ENCODE measurements around the gene MRPS34. TPM values are rescaled to one million over a fixed set of nuclear protein-coding genes. Genes with fewer than 3 reads are reported as not detected.

Gene MRPS34
- polyA plus RNA-seq, 1 donor (not counting 4 experiments of a cell fraction or from before 2014, with no cell fraction given) = 74.3 TPM

DNA sequence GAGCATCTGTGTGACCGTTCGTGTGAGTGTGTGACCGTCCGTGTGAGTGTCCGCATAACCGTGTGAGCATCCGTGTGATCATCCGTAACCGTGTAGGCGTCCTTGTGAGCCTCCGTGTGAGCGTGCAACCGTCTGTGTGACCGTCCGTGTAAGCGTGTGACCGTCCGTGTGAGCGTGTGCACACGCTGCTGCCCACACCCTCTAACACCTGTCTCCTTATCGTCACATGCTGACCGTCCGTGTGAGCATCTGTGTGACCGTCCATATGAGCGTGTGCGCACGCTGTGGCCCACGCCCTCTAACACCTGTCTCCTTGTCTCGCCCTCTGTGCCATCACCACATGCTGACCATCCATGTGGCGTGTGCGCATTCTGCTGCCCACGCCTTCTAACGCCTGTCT, 32.7 kb downstream of the MRPS34 start:
- Histone ChIP-seq H3K4me1 (ENCODE audit: control insufficient read depth, extremely low read depth, insufficient read depth, low read length) (no peaks in the 10 kb centered on the region), H4K20me1 (ENCODE audit: control insufficient read depth, extremely low read depth, insufficient read depth, low read length) (peaks cover under 1% of the 10 kb centered on the region), H2AFZ (ENCODE audit: control insufficient read depth, low read length) (no peak overlapping the region), H3K27ac (ENCODE audit: control insufficient read depth, insufficient read depth, low read length) (no peak overlapping the region), H3K4me3 (ENCODE audit: control insufficient read depth in 2 of 3, extremely low read depth in 1 of 3, insufficient read depth in 2 of 3, low read depth in 1 of 3, low read length in 3 of 3) (no peak overlapping the region), H3K79me2 (ENCODE audit: control insufficient read depth, insufficient read depth, low read length) (peaks cover 9% of the 10 kb centered on the region), H3K27me3 (ENCODE audit: control insufficient read depth, extremely low read depth, insufficient read depth, low read length) (no peaks in the 10 kb centered on the region), H3K9me3 (ENCODE audit: control insufficient read depth, low read depth, low read length) (peaks cover 30% of the 10 kb centered on the region), H3K4me2 (ENCODE audit: control insufficient read depth, extremely low read depth, insufficient read depth, low read depth, low read length) (no peak overlapping the region), H3K9me1 (ENCODE audit: control insufficient read depth, extremely low read depth, insufficient read depth, low read length) (no peaks in the 10 kb centered on the region), H3K36me3 (ENCODE audit: control insufficient read depth in 2 of 2, extremely low read depth in 1 of 2, insufficient read depth in 2 of 2, low read length in 2 of 2) (peaks cover 7 to 14% of the 10 kb centered on the region in 2 experiments), H3K9ac (ENCODE audit: control insufficient read depth, extremely low read depth, insufficient read depth, low read length) (no peak overlapping the region)
- DNase-seq (ENCODE audit: low read depth, low spot score) (no peak), FAIRE-seq (no peak)
- dilution Hi-C loops (cut with MboI; ENCODE audit: extremely low pct_ligation_motif_present, low sequenced_read_pairs) = no loop called here
- TF ChIP-seq EZH2 (IDR thresholded peaks at IDR 0.05; ENCODE audit: low read length) (no peak), CTCF (optimal IDR thresholded peaks at IDR 0.05 in 1 of 3, IDR thresholded peaks at IDR 0.05 in 1 of 3, conservative IDR thresholded peaks at IDR 0.05 in 1 of 3; ENCODE audit: extremely low read depth in 1 of 3, insufficient read depth in 2 of 3, low read length in 3 of 3) (no peak)

DNA sequence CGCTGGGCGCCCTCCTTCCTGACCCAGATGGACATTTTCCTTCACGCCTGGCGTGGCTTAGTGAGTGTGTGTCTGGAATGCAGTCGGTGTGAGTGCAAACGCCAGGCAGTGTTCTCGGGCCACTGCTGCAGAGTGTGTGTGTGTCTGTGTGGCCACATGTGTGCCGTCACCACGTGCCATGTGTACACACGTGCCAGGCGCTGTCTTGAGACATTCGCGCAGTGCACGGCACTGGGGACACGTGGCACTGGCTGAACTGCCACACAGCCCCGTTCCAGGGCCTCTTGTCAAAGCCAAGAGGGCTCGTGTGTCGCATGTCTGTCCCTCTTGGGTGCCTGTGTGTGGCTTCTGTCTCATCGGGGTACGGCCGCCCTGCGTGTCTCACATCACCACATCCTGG, 38.1 kb downstream of the MRPS34 start:
- Histone ChIP-seq H3K27ac (ENCODE audit: control insufficient read depth, insufficient read depth, low read length) (no peak overlapping the region), H4K20me1 (ENCODE audit: control insufficient read depth, extremely low read depth, insufficient read depth, low read length) (no peaks in the 10 kb centered on the region), H3K4me2 (ENCODE audit: control insufficient read depth, extremely low read depth, insufficient read depth, low read depth, low read length) (no peak overlapping the region), H3K4me3 (ENCODE audit: control insufficient read depth in 2 of 3, extremely low read depth in 1 of 3, insufficient read depth in 2 of 3, low read depth in 1 of 3, low read length in 3 of 3) (no peak overlapping the region), H3K36me3 (ENCODE audit: control insufficient read depth in 2 of 2, extremely low read depth in 1 of 2, insufficient read depth in 2 of 2, low read length in 2 of 2) (peaks cover 5 to 7% of the 10 kb centered on the region in 2 experiments), H3K27me3 (ENCODE audit: control insufficient read depth, extremely low read depth, insufficient read depth, low read length) (no peaks in the 10 kb centered on the region), H3K4me1 (ENCODE audit: control insufficient read depth, extremely low read depth, insufficient read depth, low read length) (no peaks in the 10 kb centered on the region), H3K9me3 (ENCODE audit: control insufficient read depth, low read depth, low read length) (peaks cover 35% of the 10 kb centered on the region), H3K9me1 (ENCODE audit: control insufficient read depth, extremely low read depth, insufficient read depth, low read length) (no peaks in the 10 kb centered on the region), H3K79me2 (ENCODE audit: control insufficient read depth, insufficient read depth, low read length) (peaks cover 17% of the 10 kb centered on the region), H2AFZ (ENCODE audit: control insufficient read depth, low read length) (no peak overlapping the region), H3K9ac (ENCODE audit: control insufficient read depth, extremely low read depth, insufficient read depth, low read length) (no peak overlapping the region)
- dilution Hi-C loops (cut with MboI; ENCODE audit: extremely low pct_ligation_motif_present, low sequenced_read_pairs) = no loop called here
- FAIRE-seq = no peak
- no peak for DNase-seq (ENCODE audit: low read depth, low spot score)
- TF ChIP-seq EZH2 (IDR thresholded peaks at IDR 0.05; ENCODE audit: low read length) (no peak), CTCF (optimal IDR thresholded peaks at IDR 0.05 in 1 of 3, IDR thresholded peaks at IDR 0.05 in 1 of 3, conservative IDR thresholded peaks at IDR 0.05 in 1 of 3; ENCODE audit: extremely low read depth in 1 of 3, insufficient read depth in 2 of 3, low read length in 3 of 3) (no peak)

Data from keratinocyte (primary cell).